ENCODE results near the gene TMEM219.

DNA sequence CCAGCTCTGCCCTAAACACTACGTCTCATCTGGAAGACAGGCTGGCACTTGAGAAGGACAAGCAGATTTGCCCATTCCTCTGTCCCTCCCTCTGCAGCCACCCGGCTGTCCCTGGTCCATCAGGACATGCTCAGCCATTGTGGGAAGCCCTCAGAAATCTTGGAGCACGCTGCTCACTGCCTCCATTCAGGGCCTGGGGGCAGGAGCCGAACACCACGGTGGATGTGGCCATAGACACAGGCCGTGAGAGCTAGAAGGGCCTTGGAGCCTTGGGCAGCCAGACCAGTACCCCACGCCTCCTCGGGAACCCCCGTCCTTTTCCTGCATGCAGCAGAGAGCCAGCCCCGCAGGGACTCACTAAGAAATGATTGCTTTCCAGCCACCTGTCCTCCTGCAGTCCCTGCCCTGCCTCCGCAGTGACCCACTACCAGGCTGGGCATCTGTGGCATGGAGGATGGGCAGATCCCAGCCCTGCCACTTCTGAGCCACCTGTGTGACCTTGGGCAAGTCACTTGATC, 45.6 kb downstream of the TMEM219 start:
- TF ChIP-seq, protein P1, sequence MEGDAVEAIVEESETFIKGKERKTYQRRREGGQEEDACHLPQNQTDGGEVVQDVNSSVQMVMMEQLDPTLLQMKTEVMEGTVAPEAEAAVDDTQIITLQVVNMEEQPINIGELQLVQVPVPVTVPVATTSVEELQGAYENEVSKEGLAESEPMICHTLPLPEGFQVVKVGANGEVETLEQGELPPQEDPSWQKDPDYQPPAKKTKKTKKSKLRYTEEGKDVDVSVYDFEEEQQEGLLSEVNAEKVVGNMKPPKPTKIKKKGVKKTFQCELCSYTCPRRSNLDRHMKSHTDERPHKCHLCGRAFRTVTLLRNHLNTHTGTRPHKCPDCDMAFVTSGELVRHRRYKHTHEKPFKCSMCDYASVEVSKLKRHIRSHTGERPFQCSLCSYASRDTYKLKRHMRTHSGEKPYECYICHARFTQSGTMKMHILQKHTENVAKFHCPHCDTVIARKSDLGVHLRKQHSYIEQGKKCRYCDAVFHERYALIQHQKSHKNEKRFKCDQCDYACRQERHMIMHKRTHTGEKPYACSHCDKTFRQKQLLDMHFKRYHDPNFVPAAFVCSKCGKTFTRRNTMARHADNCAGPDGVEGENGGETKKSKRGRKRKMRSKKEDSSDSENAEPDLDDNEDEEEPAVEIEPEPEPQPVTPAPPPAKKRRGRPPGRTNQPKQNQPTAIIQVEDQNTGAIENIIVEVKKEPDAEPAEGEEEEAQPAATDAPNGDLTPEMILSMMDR (IDR thresholded peaks at IDR 0.05), result no peak
- TF ChIP-seq POLR2A (IDR thresholded peaks at IDR 0.05), result no peak

Measured in transverse colon (tissue), 3 donors.